HEK293 (cell line): ENCODE results near the gene PACS2.

Experiments
- CTCF ChIP-seq: fragments of 450-650 bp; formaldehyde crosslinking; IDR thresholded peaks from 2 replicates; pipeline ENCODE4 v1.5.1; 2016; ENCODE audit warnings: missing biosample characterization, missing genetic modification characterization
- ZNF132 ChIP-seq: fragments of 450-650 bp; formaldehyde crosslinking; IDR thresholded peaks from 2 replicates; pipeline ENCODE4 v1.5.1; 2017; ENCODE audit warnings: missing biosample characterization, missing genetic modification characterization, borderline replicate concordance
- ZNF24 ChIP-seq: fragments of 450-650 bp; formaldehyde crosslinking; IDR thresholded peaks from 2 replicates; pipeline ENCODE4 v1.5.1; 2016; ENCODE audit warnings: missing biosample characterization, missing genetic modification characterization
- ZNF274 ChIP-seq, 2 experiments: fragments of 200-500 bp in 1 of 2; fragments of 450-650 bp in 1 of 2; sonication (Bioruptor generic) in 1 of 2; formaldehyde crosslinking in 1 of 2; IDR thresholded peaks; 2 replicates each; pipeline versions ENCODE4 v1.5.1 to v1.6.1; 2014 to 2016; ENCODE audit warnings: borderline replicate concordance in 1 of 2, inconsistent platforms in 1 of 2, low read length in 1 of 2, missing biosample characterization in 1 of 2, missing genetic modification characterization in 1 of 2

GRCh38 chr14:105283028-105283427 lies 31.5 kb upstream of the PACS2 start:
- no peak for TF ChIP-seq ZNF132 (tag by site-specific recombination)
- TF ChIP-seq ZNF24 (tag by site-specific recombination), result no peak
- no peak for TF ChIP-seq CTCF (tag by site-specific recombination)
- TF ChIP-seq ZNF274 (IDR thresholded peaks at IDR 0.05; ENCODE audit: low read length), result no peak
- no peak for TF ChIP-seq ZNF274 (tag by site-specific recombination; IDR thresholded peaks at IDR 0.05; ENCODE audit: borderline replicate concordance)
